Glutamatergic neuron (in vitro differentiated cells): ENCODE measurements around the gene NCAM1. TPM values are rescaled to one million over a fixed set of nuclear protein-coding genes. Genes with fewer than 3 reads are reported as not detected.

Experiments used
- DNase-seq: peaks from one replicate; pipeline ENCODE4 v3.0.0; 2022
- H3K27ac Mint-ChIP-seq: one replicate; pipeline ENCODE4 v1.8.0; 2020; ENCODE audit warnings: mild to moderate bottlenecking, mixed read lengths, inconsistent platforms; ENCODE audit not compliant: unreplicated experiment
- H3K27me3 Mint-ChIP-seq: one replicate; pipeline ENCODE4 v1.8.0; 2020; ENCODE audit warnings: mild to moderate bottlenecking, moderate library complexity, mixed read lengths, inconsistent platforms; ENCODE audit not compliant: unreplicated experiment
- H3K36me3 Mint-ChIP-seq: one replicate; pipeline ENCODE4 v1.8.0; 2020; ENCODE audit warnings: mild to moderate bottlenecking, mixed read lengths, inconsistent platforms; ENCODE audit not compliant: unreplicated experiment
- H3K4me1 Mint-ChIP-seq: one replicate; pipeline ENCODE4 v1.8.0; 2020; ENCODE audit warnings: mild to moderate bottlenecking, low read depth, mixed read lengths, inconsistent platforms; ENCODE audit not compliant: unreplicated experiment
- H3K4me3 Mint-ChIP-seq: one replicate; pipeline ENCODE4 v1.8.0; 2020; ENCODE audit warnings: mild to moderate bottlenecking, mixed read lengths, inconsistent platforms; ENCODE audit not compliant: unreplicated experiment
- H3K9me3 Mint-ChIP-seq: one replicate; pipeline ENCODE4 v1.8.0; 2020; ENCODE audit warnings: mild to moderate bottlenecking, moderate library complexity, mixed read lengths, inconsistent platforms; ENCODE audit not compliant: unreplicated experiment
- total RNA-seq: library from RNA; stranded (reverse); fragmentation: NEBNext Ultra II Directional; extraction: Animal tissue kit (Norgen Biotek cat#: 25700); gene quantifications from one replicate; pipeline ENCODE4 v1.2.1, GENCODE V29; 2021; ENCODE audit not compliant: unreplicated experiment
- TF ChIP-seq, protein P1 (sequence below): fragments of 200-600 bp; sonication (generic); IDR thresholded peaks from one replicate; pipeline ENCODE4 v1.5.0; 2021; ENCODE audit not compliant: partially characterized antibody, unreplicated experiment

Gene NCAM1
- total RNA-seq, 1 donor from 2014 or later: 819 TPM

DNA sequence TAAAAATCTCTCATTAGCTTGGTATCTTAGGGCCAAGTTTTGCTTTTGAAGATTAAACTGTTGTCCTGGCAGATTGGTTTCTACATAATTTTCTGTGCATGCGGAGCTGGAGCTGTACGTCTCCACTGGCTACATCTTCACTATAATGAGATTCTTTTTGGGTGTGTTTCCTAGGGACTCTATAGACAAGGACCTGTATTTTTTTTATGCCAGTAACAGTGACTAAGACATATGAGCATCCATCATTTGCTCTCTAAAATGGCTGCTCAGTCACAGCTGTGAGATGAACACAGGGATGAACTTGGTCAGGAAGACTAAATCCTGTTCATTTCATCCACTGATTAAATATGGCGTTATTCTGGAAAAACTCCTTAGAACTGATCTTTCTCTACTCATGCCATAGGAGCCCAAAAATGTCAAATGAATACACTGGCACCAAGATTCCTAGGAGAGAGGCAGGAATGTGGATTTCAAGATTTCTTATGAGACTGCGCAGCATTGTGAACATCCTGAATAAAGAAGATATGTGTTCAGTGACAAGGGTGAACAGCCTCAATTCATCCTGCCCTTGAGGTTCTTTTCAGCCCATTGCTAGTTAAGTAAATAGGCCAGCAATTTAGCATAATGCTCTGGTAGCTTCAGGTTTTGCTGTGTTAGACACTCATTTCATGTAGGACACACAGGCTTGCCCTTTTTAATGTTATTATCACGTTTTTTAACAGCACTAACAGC, 168.2 kb downstream of the NCAM1 start:
- no peak for DNase-seq
- Mint-ChIP-seq H3K4me1 (peaks cover 68% of the 10 kb centered on the region), H3K27me3 (peaks cover 11% of the 10 kb centered on the region), H3K4me3 (no peak overlapping the region), H3K36me3 (peaks cover 3% of the 10 kb centered on the region), H3K9me3 (peaks cover 7% of the 10 kb centered on the region), H3K27ac (no peak overlapping the region)
- TF ChIP-seq, protein P1, sequence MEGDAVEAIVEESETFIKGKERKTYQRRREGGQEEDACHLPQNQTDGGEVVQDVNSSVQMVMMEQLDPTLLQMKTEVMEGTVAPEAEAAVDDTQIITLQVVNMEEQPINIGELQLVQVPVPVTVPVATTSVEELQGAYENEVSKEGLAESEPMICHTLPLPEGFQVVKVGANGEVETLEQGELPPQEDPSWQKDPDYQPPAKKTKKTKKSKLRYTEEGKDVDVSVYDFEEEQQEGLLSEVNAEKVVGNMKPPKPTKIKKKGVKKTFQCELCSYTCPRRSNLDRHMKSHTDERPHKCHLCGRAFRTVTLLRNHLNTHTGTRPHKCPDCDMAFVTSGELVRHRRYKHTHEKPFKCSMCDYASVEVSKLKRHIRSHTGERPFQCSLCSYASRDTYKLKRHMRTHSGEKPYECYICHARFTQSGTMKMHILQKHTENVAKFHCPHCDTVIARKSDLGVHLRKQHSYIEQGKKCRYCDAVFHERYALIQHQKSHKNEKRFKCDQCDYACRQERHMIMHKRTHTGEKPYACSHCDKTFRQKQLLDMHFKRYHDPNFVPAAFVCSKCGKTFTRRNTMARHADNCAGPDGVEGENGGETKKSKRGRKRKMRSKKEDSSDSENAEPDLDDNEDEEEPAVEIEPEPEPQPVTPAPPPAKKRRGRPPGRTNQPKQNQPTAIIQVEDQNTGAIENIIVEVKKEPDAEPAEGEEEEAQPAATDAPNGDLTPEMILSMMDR: no peak

DNA sequence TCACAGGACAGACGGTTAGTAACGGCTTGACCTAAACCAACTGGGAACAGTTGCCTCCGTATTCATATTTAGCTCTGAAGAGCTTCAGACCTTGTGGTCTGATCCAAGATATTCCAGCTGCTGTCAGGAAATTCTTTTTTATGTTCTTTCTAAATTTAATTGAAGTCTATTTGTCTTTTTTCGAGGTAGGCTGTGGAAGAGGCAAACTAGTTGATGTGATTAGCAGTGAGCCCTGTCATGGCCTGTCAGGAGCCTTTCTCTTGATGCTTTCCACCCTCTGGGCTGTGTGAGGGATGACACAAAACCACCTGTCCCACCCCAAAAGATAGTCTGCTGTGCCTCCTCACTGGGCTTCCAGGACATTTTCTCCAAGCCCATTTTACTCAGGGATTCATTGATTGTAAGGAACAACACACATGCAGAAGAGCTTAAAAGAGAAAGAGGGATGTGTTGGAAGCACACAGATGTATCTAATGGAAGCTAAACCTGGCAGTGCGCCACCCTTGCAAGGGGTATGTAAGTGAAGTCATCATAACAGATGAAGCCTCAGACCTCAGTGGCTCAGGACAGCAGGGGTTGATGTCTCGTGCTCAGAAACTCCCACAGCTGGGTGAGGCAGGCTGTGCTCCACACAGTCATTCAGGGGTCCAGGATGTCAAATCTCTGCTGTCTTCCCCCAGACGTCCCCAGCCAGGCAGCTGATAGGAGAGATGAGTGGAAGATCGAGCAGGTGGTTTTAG, 170.0 kb downstream of the NCAM1 start:
- peaks cover 9% of the 10 kb centered on the region for H3K9me3 Mint-ChIP-seq
- H3K27me3 Mint-ChIP-seq: peaks cover 11% of the 10 kb centered on the region
- H3K4me1 Mint-ChIP-seq: peaks cover 78% of the 10 kb centered on the region
- peak overlapping the region; percentile 94 for H3K27ac Mint-ChIP-seq
- no peak for DNase-seq
- TF ChIP-seq, protein P1: no peak
- peak overlapping the region; percentile 77 for H3K4me3 Mint-ChIP-seq
- peaks cover 3% of the 10 kb centered on the region for H3K36me3 Mint-ChIP-seq

DNA sequence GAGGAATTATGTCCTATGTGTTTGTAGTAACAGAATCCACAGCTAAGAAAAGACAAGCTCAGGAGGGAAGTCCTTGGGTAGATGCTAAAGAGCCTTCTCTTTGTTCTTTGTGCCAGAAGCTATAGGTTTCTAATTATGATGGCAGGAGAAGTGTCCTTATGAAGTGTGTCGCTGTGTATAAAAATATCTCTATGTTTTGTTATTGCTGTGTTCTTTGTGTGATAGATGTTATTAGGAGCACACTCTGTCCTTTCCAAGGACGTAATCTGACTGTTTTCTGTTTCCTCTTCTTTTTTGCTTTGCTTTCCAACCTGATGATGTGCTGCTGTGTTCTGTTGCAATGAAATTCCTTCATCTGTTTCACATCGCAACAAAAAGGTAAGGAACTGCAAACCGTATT, 171.9 kb downstream of the NCAM1 start:
- TF ChIP-seq, protein P1: no peak
- H3K4me1 Mint-ChIP-seq: peaks cover 83% of the 10 kb centered on the region
- peaks cover 3% of the 10 kb centered on the region for H3K36me3 Mint-ChIP-seq

DNA sequence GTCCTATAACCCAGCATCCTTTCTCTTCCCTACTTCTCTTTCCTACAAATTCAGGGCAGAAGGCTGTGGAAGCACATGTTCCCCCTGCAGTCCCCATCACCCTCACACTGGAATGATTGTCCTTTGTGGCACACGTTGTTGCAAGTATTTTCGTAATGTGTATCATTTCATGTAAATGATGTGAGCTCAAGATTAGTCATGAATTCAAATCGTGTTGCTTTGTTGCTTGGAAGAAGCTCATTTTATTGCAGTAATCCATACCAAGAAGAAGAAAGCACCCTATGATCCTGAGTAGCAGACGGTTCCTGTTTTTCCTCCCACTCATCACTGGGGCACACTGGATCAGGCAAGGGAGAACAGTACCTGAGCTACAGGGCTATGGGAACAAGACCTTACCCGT, 173.4 kb downstream of the NCAM1 start:
- DNase-seq: no peak
- Mint-ChIP-seq H3K9me3 (peaks cover 28% of the 10 kb centered on the region), H3K36me3 (peaks cover 3% of the 10 kb centered on the region), H3K4me3 (no peak overlapping the region), H3K27ac (peak overlapping the region; percentile 46), H3K27me3 (peaks cover 26% of the 10 kb centered on the region), H3K4me1 (peaks cover 83% of the 10 kb centered on the region)
- TF ChIP-seq, protein P1: no peak

More for the DNA sequence above, 171.9 kb downstream of the NCAM1 start:
- Mint-ChIP-seq H3K4me3 (peak overlapping the region; percentile 77), H3K27me3 (peaks cover 19% of the 10 kb centered on the region), H3K9me3 (peaks cover 21% of the 10 kb centered on the region), H3K27ac (peak overlapping the region; percentile 94)
- DNase-seq: no peak
